Left lung (tissue), 10 donors: ENCODE data around the gene KLHL1. TPM values are rescaled to one million over a fixed set of nuclear protein-coding genes. Genes with fewer than 3 reads are reported as not detected.

Experiments used
- ATAC-seq: fragments of 200-7000 bp; cut with Tn5 transposase; one replicate; pipeline ENCODE4 v1.9.1; 2020; ENCODE audit warnings: moderate library complexity
- DNase-seq, 4 donors: peaks; one replicate each; pipeline ENCODE4 v3.0.0-alpha.2; 2013 to 2020
- H3K27ac ChIP-seq, 2 donors: fragments of 200-600 bp; sonication (generic) in 1 of 2; one replicate each; pipeline versions ENCODE4 v1.5.0 to v1.8.0; 2020 to 2021
- H3K27me3 ChIP-seq, 2 donors: fragments of 200-600 bp; sonication (generic) in 1 of 2; one replicate each; pipeline versions ENCODE4 v1.5.0 to v1.8.0; 2020 to 2021
- H3K36me3 ChIP-seq, 2 donors: fragments of 200-600 bp; sonication (generic) in 1 of 2; one replicate each; pipeline versions ENCODE4 v1.5.0 to v1.8.0; 2020 to 2021
- H3K4me1 ChIP-seq, 2 donors: fragments of 200-600 bp; one replicate each; pipeline ENCODE4 v1.8.0; 2021
- H3K4me3 ChIP-seq, 2 donors: fragments of 200-600 bp; sonication (generic) in 1 of 2; one replicate each; pipeline versions ENCODE4 v1.5.0 to v1.8.0; 2020 to 2021; ENCODE audit warnings: mild to moderate bottlenecking in 1 of 2
- H3K9me3 ChIP-seq, 2 donors: fragments of 200-600 bp; sonication (generic) in 1 of 2; one replicate each; pipeline versions ENCODE4 v1.5.0 to v1.8.0; 2020 to 2021
- intact Hi-C, 2 donors: fragments of 100-400 bp; cut with DNase I; formaldehyde crosslinking; loops; one replicate each; pipeline versions ENCODE4 v1.11.2 to v1.14.2; 2022
- polyA plus RNA-seq, 6 donors: library from polyadenylated mRNA; unstranded; fragments of 120-200 nt; gene quantifications; one replicate each; pipeline ENCODE4 v1.2.1, GENCODE V29; 2013; ENCODE audit not compliant: insufficient read length in 6 of 6
- total RNA-seq, 2 donors: library from RNA; stranded (reverse); fragmentation: NEBNext Ultra II Directional; extraction: Animal tissue kit (Norgen Biotek cat#: 25700); gene quantifications; one replicate each; pipeline ENCODE4 v1.2.1, GENCODE V29; 2021
- TF ChIP-seq, protein P1 (sequence below), 2 donors: fragments of 200-600 bp; sonication (generic) in 1 of 2; IDR thresholded peaks; one replicate each; pipeline versions ENCODE4 v1.5.0 to v1.8.0; 2021; ENCODE audit warnings: antibody characterized with exemption in 2 of 2
- donor health status: DM: no; HTN: yes; CAD: no.
- donor health status: DM: no; HTN: no; CAD: no.

Gene KLHL1
- total and polyA plus RNA-seq, 8 donors = 0.06 TPM; not detected in 4

DNA sequence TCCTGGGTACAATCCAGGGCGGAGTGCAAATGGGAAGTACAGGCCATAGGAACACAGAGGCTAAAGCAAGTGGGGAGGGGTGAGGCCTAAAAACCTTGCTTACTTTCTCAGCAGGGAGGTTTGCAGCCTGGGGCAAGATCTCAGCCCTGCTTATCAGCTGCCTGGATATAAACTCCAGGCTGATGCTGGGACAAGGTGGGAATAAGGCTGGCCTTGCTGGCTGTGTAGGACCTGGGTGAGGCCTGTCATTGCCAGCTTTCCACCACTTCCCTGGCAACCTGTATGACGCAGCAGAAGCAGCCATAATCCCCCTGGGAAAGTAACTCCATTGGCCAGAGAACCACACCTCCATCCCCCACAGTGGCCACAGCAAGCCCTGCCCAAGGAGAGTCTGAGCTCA is 279.7 kb downstream of the KLHL1 start:
- H3K36me3 ChIP-seq = no peaks in the 10 kb centered on the region
- no peaks in the 10 kb centered on the region for H3K27me3 ChIP-seq
- DNase-seq = no peak
- H3K4me1 ChIP-seq = no peaks in the 10 kb centered on the region
- H3K27ac ChIP-seq = no peak overlapping the region
- ATAC-seq = no peak
- intact Hi-C loops = no loop called here
- peaks cover 5% of the 10 kb centered on the region in 2 donors for H3K9me3 ChIP-seq
- TF ChIP-seq, protein P1, sequence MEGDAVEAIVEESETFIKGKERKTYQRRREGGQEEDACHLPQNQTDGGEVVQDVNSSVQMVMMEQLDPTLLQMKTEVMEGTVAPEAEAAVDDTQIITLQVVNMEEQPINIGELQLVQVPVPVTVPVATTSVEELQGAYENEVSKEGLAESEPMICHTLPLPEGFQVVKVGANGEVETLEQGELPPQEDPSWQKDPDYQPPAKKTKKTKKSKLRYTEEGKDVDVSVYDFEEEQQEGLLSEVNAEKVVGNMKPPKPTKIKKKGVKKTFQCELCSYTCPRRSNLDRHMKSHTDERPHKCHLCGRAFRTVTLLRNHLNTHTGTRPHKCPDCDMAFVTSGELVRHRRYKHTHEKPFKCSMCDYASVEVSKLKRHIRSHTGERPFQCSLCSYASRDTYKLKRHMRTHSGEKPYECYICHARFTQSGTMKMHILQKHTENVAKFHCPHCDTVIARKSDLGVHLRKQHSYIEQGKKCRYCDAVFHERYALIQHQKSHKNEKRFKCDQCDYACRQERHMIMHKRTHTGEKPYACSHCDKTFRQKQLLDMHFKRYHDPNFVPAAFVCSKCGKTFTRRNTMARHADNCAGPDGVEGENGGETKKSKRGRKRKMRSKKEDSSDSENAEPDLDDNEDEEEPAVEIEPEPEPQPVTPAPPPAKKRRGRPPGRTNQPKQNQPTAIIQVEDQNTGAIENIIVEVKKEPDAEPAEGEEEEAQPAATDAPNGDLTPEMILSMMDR (IDR thresholded peaks at IDR 0.05) = no peak
- no peak overlapping the region for H3K4me3 ChIP-seq

DNA sequence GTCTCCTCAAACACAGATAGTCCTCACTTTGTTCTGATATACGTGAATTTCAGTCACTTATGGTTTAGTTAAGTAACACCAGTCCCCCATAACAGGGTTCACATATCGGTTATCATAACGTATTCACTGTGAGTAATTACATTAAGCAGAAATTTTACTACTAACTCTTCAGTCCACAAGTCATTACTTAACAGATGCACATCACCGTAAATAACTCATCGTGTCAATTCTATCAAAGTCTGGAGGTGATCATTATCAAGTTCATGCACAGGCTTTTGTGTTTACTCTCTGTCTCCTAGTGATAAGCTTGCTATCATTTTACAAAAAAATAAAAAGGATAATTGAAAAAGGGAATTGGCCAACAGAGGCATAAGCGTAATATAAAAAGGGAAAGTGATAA is 288.1 kb downstream of the KLHL1 start:
- intact Hi-C loops = no loop called here
- no peak for ATAC-seq
- Histone ChIP-seq H3K27me3 (no peaks in the 10 kb centered on the region), H3K9me3 (peaks cover 0 to 5% of the 10 kb centered on the region in 2 donors), H3K4me3 (no peak overlapping the region), H3K4me1 (no peaks in the 10 kb centered on the region), H3K27ac (no peak overlapping the region), H3K36me3 (no peaks in the 10 kb centered on the region)
- TF ChIP-seq, protein P1 (IDR thresholded peaks at IDR 0.05) = no peak
- no peak for DNase-seq

DNA sequence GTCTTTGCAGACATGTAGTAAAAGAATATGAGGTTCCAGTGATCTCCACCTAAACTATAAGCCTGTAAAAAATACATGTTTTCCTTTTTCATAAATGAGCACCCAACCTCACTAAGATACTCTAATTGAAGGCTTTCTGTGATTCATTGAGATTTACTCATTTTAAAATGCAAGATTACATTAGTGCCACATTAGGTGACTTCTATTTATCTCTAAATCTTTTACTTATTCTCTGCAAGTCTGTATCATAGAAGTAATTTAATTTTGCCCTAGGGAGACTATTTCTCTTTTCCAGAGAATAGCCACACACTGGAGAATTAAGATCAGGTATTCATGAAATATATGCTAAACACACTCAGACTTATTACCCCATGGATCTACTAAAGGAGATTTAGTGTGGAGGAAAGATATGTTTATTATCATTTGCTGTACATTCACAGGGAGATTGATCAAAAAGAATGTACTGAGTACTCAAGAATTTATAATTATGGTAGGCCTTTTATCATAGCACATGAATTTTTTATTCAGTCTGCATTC is 290.9 kb downstream of the KLHL1 start:
- DNase-seq = no peak
- H3K4me3 ChIP-seq = no peak overlapping the region
- TF ChIP-seq, protein P1 (IDR thresholded peaks at IDR 0.05) = no peak
- no peaks in the 10 kb centered on the region for H3K4me1 ChIP-seq
- peaks cover 0 to 8% of the 10 kb centered on the region in 2 donors for H3K9me3 ChIP-seq
- no peaks in the 10 kb centered on the region for H3K27me3 ChIP-seq
- no peak for ATAC-seq
- intact Hi-C loops = no loop called here
- H3K36me3 ChIP-seq = no peaks in the 10 kb centered on the region
- H3K27ac ChIP-seq = no peak overlapping the region

DNA sequence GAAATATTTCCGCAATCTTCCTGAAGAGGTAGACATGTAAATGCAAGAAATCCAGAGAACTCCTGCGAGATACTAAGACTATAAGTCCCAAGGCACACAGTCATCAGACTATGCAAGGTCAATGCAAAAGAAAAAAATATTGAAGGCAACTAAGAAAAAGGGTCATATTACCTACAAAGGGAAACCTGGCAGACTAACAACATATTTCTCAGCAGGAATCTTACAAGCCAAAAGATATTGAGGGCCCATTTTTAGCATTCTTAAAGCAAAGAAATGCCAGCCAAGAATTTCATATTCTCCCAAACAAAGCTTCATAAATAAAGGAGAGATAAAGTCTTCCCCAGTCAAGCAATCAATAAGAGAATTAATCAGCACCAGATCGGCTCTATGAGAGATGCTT is 299.1 kb downstream of the KLHL1 start:
- no peak for DNase-seq
- TF ChIP-seq, protein P1 (IDR thresholded peaks at IDR 0.05) = no peak
- intact Hi-C loops = no loop called here
- Histone ChIP-seq H3K9me3 (peaks cover 0 to 19% of the 10 kb centered on the region in 2 donors), H3K36me3 (no peaks in the 10 kb centered on the region), H3K4me1 (no peaks in the 10 kb centered on the region), H3K27ac (no peak overlapping the region), H3K4me3 (no peak overlapping the region), H3K27me3 (no peaks in the 10 kb centered on the region)
- no peak for ATAC-seq

- H3K9me3 ChIP-seq = peaks cover 0 to 6% of the 10 kb centered on the region in 2 donors
- no peaks in the 10 kb centered on the region for H3K4me1 ChIP-seq
- no peaks in the 10 kb centered on the region for H3K27me3 ChIP-seq
- TF ChIP-seq, protein P1 (IDR thresholded peaks at IDR 0.05) = no peak
- no peaks in the 10 kb centered on the region for H3K36me3 ChIP-seq
- no peak for DNase-seq
- ATAC-seq = no peak
- no peak overlapping the region for H3K4me3 ChIP-seq
- intact Hi-C loops = no loop called here
- no peak overlapping the region for H3K27ac ChIP-seq
Observed at GRCh38 chr13:69796256-69796655, 312.0 kb downstream of the KLHL1 start.
